ENCODE data around the gene AHCYL2. TPM values are rescaled to one million over a fixed set of nuclear protein-coding genes. Genes with fewer than 3 reads are reported as not detected.

The AHCYL2 gene
- total RNA-seq, 1 experiment from 2014 or later, result 17.0 TPM

- intact Hi-C loops (cut with micrococcal nuclease), result no loop called here
- RAD21 ChIA-PET (ENCODE audit: low non-redundant PET in 1 of 2, low total read pairs in 2 of 2, uncharacterized antibody in 2 of 2, unreplicated experiment in 2 of 2), result no interaction called here
- CTCF ChIA-PET, result interaction anchor here (1.1 to 1.2 kb wide), 2 partner anchors 21 to 53 kb away, joined by 3 to 7 read pairs; no protein-coding TSS in a partner anchor
- Histone ChIP-seq H3K27me3 (ENCODE audit: insufficient read depth, low read length) (no peaks in the 10 kb centered on the region), H3K36me3 (ENCODE audit: control insufficient read depth in 1 of 2, insufficient read depth in 2 of 2, low read length in 2 of 2) (no peaks in the 10 kb centered on the region), H3K9me2 (ENCODE audit: insufficient read depth) (no peaks in the 10 kb centered on the region), H3K9me3 (ENCODE audit: control insufficient read depth in 1 of 2, insufficient read depth in 1 of 2, low read depth in 1 of 2, low read length in 2 of 2) (peaks cover 0 to 13% of the 10 kb centered on the region in 2 experiments; a peak in 1 of 4 replicates), H2AFZ (ENCODE audit: low read depth, low read length, poor library complexity, severe bottlenecking) (no peak overlapping the region), H3K4me3 (replicated peaks in 1 of 2; ENCODE audit: low read depth in 1 of 2, low read length in 2 of 2) (no peak overlapping the region), H3K79me2 (ENCODE audit: insufficient read depth, low read length) (no peaks in the 10 kb centered on the region), H3K9ac (ENCODE audit: low read length) (no peak overlapping the region), H4K20me1 (ENCODE audit: insufficient read depth) (no peaks in the 10 kb centered on the region), H3K4me2 (ENCODE audit: low read length) (no peak overlapping the region), H3K4me1 (ENCODE audit: control insufficient read depth in 1 of 2, insufficient read depth in 2 of 2, low read length in 2 of 2) (no peaks in the 10 kb centered on the region), H3K27ac (ENCODE audit: low read depth, low read length) (no peak overlapping the region)
- POLR2A ChIA-PET, result no interaction called here
- ATAC-seq (peak; percentile 81), DNase-seq (ENCODE audit: low read depth, low spot score) (peak; percentile 38)
- BruUV-seq (replicated peaks), result no TSS peak
- TF ChIP-seq, protein P1, sequence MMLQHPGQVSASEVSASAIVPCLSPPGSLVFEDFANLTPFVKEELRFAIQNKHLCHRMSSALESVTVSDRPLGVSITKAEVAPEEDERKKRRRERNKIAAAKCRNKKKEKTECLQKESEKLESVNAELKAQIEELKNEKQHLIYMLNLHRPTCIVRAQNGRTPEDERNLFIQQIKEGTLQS (IDR thresholded peaks at IDR 0.05), result no peak
- TF ChIP-seq SRF (IDR thresholded peaks at IDR 0.05; ENCODE audit: low read depth) (no peak), YY1 (IDR thresholded peaks at IDR 0.05; ENCODE audit: extremely low read depth, insufficient replicate concordance, low read depth, low read length) (peak; percentile 64), MAX (IDR thresholded peaks at IDR 0.05) (no peak), TCF7L2 (IDR thresholded peaks at IDR 0.05; ENCODE audit: borderline replicate concordance, extremely low read depth, insufficient read depth, insufficient read length) (no peak), CTCF (IDR thresholded peaks at IDR 0.05 in 2 of 3, conservative IDR thresholded peaks at IDR 0.05 in 1 of 3; ENCODE audit: borderline replicate concordance in 1 of 3, insufficient read depth in 1 of 3, low read depth in 2 of 3, low read length in 2 of 3) (peak; percentile 28 to 71 (median 69); a peak in 5 of 6 replicates), JUND (IDR thresholded peaks at IDR 0.05) (no peak), POLR2A (IDR thresholded peaks at IDR 0.05; ENCODE audit: borderline replicate concordance, extremely low read depth, insufficient read depth, insufficient read length) (no peak), EGR1 (IDR thresholded peaks at IDR 0.05; ENCODE audit: low read depth) (no peak), CBX3 (IDR thresholded peaks at IDR 0.05; ENCODE audit: low read depth) (peak; percentile 57; the same call in 1 of the 2 replicates), RAD21 (IDR thresholded peaks at IDR 0.05; ENCODE audit: low read depth) (peak; percentile 61), SP1 (IDR thresholded peaks at IDR 0.05; ENCODE audit: low read depth) (no peak)
- TF ChIP-seq, protein P2, sequence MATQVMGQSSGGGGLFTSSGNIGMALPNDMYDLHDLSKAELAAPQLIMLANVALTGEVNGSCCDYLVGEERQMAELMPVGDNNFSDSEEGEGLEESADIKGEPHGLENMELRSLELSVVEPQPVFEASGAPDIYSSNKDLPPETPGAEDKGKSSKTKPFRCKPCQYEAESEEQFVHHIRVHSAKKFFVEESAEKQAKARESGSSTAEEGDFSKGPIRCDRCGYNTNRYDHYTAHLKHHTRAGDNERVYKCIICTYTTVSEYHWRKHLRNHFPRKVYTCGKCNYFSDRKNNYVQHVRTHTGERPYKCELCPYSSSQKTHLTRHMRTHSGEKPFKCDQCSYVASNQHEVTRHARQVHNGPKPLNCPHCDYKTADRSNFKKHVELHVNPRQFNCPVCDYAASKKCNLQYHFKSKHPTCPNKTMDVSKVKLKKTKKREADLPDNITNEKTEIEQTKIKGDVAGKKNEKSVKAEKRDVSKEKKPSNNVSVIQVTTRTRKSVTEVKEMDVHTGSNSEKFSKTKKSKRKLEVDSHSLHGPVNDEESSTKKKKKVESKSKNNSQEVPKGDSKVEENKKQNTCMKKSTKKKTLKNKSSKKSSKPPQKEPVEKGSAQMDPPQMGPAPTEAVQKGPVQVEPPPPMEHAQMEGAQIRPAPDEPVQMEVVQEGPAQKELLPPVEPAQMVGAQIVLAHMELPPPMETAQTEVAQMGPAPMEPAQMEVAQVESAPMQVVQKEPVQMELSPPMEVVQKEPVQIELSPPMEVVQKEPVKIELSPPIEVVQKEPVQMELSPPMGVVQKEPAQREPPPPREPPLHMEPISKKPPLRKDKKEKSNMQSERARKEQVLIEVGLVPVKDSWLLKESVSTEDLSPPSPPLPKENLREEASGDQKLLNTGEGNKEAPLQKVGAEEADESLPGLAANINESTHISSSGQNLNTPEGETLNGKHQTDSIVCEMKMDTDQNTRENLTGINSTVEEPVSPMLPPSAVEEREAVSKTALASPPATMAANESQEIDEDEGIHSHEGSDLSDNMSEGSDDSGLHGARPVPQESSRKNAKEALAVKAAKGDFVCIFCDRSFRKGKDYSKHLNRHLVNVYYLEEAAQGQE (IDR thresholded peaks at IDR 0.05; ENCODE audit: low read depth), result no peak
- TF ChIP-seq, protein P3, sequence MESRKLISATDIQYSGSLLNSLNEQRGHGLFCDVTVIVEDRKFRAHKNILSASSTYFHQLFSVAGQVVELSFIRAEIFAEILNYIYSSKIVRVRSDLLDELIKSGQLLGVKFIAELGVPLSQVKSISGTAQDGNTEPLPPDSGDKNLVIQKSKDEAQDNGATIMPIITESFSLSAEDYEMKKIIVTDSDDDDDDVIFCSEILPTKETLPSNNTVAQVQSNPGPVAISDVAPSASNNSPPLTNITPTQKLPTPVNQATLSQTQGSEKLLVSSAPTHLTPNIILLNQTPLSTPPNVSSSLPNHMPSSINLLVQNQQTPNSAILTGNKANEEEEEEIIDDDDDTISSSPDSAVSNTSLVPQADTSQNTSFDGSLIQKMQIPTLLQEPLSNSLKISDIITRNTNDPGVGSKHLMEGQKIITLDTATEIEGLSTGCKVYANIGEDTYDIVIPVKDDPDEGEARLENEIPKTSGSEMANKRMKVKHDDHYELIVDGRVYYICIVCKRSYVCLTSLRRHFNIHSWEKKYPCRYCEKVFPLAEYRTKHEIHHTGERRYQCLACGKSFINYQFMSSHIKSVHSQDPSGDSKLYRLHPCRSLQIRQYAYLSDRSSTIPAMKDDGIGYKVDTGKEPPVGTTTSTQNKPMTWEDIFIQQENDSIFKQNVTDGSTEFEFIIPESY (IDR thresholded peaks at IDR 0.05; ENCODE audit: extremely low read depth, insufficient replicate concordance, low read length), result no peak
These were observed 46.9 kb downstream of the AHCYL2 start for GRCh38 chr7:129271500-129272355.

All from HCT116 (cell line).